Pons (tissue), 1 donor: ENCODE results near the gene CTNNA2.

Experiments used
- DNase-seq: peaks from one replicate; pipeline ENCODE4 v3.0.0-alpha.2; 2016; ENCODE audit warnings: low spot score

The CTNNA2 gene

GRCh38 chr2:79612999-79613398 is 100.1 kb downstream of the CTNNA2 start:
- DNase-seq = no peak

DNA sequence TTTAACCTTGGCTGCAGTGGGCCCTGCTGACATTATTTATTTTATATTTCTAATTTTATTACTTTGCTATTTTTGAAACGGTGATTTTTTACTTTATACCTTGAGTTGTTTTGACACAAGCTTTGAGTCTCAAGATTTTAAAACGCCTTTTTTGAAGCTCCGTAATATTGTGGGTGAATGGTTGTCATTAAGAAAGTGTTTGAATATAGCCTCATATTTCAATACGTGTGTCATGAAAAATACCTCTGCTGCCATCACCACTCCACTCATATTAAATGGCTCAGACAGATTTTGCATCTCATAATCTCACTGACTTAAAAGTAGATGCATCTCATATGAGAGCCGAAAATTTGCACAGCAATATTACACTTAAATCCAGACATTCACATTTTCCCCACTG is 106.6 kb downstream of the CTNNA2 start:
- DNase-seq = no peak

- no peak for DNase-seq
Measured at GRCh38 chr2:79619976-79620375, 107.1 kb downstream of the CTNNA2 start.

DNA sequence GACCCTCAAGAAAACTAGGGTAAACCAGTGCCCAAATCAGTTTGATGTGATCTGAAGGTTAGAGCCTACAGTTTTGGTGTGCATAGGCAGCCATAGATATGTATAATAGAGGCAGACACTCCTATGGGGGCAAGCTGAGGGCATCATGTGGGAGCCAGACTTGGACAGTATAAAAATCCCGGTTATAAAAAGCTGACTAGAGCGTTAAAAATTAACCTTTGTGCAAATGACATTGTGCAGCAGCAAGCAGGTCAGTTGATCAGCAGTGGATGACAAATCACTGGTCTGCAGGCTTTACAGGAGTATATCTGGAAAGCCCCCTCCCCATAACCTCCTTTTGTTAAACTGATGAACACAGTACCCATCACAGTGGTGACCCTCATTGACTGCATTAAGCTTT is 107.8 kb downstream of the CTNNA2 start:
- no peak for DNase-seq

GRCh38 chr2:79621252-79621651 is 108.4 kb downstream of the CTNNA2 start:
- DNase-seq = no peak

DNA sequence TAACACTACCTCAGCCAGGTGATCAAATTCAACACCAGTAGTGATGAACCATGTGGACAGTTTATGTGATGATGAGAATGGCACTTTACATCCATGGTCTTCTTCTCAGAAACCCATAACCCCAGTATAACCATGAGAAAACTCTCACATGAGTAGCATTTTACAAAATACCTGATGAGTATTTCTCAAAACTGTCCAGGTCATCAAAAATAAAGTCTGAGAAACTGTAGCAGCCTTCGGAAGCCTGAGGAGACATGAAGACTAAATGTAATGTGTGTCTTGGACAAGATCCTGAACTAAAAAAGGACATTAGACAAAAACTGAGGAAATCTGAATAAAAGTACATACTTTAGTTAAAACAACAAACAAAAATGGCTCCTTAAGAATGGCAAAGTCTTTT is 108.9 kb downstream of the CTNNA2 start:
- no peak for DNase-seq

DNA sequence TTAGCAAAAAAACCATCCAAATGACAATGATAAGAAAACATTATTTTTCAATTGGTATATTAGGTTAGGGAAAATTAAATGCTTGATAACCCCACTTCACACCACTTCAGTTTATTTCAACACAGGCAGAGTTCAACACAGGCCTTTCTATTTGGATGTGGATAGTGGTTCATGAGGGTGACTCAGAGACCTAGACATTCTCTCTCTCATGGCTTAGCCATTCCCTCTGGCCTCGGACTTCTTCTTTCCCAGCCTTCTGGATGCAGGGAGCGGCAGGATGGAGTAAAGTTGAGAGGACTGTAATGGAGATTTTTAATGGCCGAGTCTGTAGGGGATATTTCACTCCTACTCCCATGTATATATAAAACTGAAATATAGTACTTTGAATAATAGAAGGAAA is 109.7 kb downstream of the CTNNA2 start:
- no peak for DNase-seq

GRCh38 chr2:79627237-79627636 is 114.4 kb downstream of the CTNNA2 start:
- no peak for DNase-seq

DNA sequence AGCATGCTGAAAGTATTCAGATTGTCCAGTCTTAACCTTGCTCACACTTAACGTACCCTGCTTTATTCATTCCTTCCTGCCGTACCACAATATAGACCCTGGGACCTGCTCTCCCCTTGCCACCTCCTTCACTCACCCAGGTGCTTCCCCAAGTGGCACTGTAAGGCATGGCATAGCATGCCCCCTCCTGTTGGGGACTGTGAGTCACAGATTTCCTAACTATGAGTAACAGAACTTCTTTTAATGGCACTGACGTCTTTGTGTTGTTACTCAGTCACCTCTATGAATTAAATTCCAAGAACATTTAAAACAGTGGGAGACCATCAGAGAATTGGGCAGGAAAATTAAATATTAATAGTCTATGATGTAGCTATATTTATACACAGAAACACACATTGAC is 117.2 kb downstream of the CTNNA2 start:
- no peak for DNase-seq

DNA sequence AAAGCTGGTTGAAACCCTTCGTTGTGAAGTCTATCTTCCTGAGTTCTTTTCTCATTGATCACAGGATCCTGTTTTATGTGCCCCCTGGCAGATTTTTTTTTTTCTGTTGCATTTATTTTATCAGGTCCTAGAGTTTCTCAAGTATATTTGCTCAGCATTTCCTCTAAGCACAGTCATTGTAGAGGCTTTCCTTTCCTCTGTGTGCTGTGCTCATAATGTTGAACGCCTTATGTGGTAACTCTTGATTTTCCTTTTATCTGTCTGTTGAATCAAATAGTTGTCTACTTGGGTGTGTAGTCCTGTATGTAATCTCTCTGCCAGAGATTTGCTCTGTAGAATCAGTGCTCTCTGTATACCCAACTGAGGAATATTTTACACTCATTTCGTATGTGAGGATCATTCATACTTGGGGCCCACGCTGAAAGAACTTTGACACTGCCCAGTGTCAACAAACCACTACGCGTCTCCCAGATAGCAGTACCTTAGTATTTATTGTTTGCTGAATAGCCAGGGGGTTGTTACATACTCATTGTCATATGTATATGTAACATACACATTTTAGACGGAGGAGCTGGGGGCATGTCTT is 118.2 kb downstream of the CTNNA2 start:
- DNase-seq = no peak

GRCh38 chr2:79638410-79638809 is 125.6 kb downstream of the CTNNA2 start:
- no peak for DNase-seq

DNA sequence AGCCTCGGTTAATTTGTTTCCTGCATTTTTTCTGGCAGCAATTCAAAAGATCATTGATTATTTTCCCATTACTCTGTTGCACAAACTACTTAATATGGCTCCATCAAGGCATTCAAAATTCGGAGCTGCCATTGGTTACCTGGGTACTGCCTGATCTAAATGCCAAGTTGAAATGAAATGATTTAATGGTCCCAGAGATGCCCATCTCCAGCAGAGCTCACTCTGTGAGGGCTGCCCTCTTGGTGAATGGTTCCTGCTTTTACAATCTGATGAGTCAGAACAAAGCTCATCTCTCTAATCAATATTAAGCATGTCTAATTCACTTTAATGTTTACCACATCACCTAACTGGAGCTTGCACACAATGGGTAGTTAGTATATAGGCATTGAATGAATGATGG is 126.1 kb downstream of the CTNNA2 start:
- no peak for DNase-seq

DNA sequence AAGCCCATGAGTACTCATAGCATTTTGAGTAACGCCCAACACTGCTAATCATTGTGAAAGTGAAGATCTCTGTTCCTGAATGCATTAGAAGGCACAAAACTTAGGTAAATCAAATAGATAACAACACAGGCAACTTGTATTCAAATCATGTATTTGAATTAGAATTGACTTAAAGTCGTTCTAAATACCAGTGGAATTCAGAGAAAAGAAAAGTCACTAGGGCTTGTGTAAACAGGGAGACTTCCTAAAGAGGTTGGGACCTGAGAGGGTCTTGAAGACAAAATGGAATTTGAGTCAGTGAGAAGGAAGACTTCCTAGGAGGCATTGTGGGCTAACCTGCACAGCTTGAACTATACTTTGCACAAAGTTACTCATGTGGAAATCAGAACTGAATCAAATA is 127.2 kb downstream of the CTNNA2 start:
- no peak for DNase-seq

GRCh38 chr2:79649531-79649930 is 136.7 kb downstream of the CTNNA2 start:
- no peak for DNase-seq

- no peak for DNase-seq
Measured at GRCh38 chr2:79660557-79660956, 147.7 kb downstream of the CTNNA2 start.

DNA sequence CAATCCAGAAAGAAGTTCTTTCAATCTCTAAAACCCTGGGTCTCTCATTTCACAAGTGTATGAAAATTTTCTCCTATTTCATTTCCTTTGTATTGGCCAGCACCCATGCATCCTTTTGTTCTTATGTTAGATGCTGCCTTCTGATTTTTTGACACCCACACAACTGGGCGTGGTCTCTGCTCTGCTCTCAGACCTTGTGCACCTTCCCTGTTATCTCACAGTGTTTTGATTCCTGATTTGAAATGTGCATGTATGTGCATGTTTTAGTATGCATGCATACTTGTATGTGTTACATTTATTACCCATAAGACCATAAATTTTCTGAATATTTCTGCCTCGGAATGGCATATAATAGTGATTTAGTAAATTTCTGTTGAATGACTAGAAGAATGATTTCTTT is 152.2 kb downstream of the CTNNA2 start:
- DNase-seq = no peak

GRCh38 chr2:79666430-79666829 is 153.6 kb downstream of the CTNNA2 start:
- no peak for DNase-seq

GRCh38 chr2:79669714-79670113 is 156.9 kb downstream of the CTNNA2 start:
- DNase-seq = no peak

GRCh38 chr2:79670198-79670597 is 157.3 kb downstream of the CTNNA2 start:
- no peak for DNase-seq

DNA sequence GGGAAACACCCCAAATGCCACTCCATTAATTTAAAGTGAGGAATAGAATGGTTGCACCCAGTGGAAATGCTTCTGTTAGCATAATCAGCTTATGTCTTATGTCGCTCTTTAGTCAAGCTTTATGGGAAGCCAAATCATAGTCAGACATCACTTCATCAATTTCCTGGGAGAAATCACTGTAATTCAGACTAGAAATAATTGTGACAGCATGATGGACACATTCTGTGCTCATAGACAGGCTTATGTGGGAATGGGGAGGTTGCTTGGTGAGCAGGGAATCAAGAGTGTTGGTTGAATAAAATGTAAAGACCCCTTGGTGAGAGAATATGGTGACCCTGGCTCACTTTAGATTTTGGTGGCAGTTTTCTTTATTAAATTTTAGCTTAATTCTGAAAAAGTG is 174.0 kb downstream of the CTNNA2 start:
- DNase-seq = no peak

- no peak for DNase-seq
Measured at GRCh38 chr2:79695248-79695647, 182.4 kb downstream of the CTNNA2 start.

- DNase-seq = no peak
Measured at GRCh38 chr2:79697200-79697599, 184.3 kb downstream of the CTNNA2 start.

GRCh38 chr2:79700651-79701050 is 187.8 kb downstream of the CTNNA2 start:
- DNase-seq = no peak

- no peak for DNase-seq
Measured at GRCh38 chr2:79702905-79703304, 190.1 kb downstream of the CTNNA2 start.

GRCh38 chr2:79711098-79711497 is 198.2 kb downstream of the CTNNA2 start:
- DNase-seq = no peak
